NCI-H187 (cell line): ENCODE results near the gene TELO2.
"Not testable (repeated sequence)": the region's sequence is repeated elsewhere in the genome, so short reads cannot be mapped to it uniquely, and the experiment has no call there.

Experiments used
- DNase-seq, 2 experiments: peaks; one replicate each; lab custom pipeline; 2025; lab: John Stamatoyannopoulos, UW

The TELO2 gene

DNA sequence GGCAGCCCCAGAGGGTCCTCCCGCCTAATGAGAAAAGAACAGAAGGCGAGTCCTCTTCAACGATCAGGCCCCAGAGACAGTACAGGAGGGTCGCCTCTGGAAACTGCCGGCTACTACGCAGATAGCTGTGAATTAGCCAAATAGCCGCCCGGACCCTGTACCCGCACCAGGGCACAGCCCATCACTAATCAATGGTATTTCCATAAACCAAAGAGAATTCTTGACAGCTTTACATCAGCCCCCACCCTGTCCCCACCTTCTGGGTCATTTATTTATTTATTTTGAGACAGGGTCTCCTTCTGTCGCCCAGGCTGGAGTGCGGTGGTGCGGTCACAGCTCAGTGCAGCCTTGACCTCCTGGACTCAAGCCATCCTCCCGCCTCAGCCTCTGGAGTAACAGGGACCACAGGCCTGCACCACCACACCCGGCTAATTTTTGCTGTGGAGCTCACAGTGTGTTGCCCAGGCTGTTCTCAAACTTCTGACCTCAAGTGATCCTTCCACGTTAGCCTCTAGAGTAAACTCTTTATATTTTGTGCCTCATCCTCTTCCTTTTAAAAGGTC, 17.5 kb upstream of the TELO2 start:
- DNase-seq = no peak

DNA sequence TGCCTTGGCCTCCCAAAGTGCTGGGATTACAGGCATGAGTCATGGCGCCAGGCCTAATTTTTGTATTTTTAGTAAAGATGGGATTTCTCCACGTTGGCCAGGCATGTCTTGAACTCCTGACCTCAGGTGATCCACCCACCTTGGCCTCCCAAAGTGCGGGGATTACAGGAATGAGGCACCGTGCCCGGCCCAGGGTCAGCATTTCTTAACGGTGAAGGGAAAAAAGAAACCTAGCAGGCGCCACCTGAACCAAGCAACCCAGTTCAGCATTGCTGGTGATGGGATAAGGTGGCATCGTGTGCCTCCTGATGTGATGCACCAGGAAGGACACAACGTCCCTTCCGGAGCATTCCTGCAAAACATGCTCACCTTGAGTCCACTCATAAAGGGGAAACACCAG, 16.1 kb upstream of the TELO2 start:
- DNase-seq = no peak

DNA sequence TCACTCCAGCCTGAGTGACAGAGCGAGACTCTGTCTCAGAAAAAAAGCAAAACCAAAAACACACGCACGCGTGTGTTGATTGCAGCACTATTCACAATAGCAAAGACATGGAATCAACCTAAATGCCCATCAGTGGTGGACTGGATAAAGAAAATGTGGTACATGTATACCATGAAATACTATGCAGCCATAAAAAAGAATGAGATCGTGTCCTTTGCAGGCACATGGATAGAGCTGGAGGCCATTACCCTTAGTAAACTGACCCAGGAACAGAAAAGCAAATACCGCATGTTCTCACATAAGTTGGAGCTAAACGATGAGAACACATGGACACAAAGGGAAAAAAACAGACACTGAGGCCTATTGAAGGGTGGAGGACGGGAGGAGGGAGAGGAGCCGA, 14.2 kb upstream of the TELO2 start:
- DNase-seq = not testable (repeated sequence)

DNA sequence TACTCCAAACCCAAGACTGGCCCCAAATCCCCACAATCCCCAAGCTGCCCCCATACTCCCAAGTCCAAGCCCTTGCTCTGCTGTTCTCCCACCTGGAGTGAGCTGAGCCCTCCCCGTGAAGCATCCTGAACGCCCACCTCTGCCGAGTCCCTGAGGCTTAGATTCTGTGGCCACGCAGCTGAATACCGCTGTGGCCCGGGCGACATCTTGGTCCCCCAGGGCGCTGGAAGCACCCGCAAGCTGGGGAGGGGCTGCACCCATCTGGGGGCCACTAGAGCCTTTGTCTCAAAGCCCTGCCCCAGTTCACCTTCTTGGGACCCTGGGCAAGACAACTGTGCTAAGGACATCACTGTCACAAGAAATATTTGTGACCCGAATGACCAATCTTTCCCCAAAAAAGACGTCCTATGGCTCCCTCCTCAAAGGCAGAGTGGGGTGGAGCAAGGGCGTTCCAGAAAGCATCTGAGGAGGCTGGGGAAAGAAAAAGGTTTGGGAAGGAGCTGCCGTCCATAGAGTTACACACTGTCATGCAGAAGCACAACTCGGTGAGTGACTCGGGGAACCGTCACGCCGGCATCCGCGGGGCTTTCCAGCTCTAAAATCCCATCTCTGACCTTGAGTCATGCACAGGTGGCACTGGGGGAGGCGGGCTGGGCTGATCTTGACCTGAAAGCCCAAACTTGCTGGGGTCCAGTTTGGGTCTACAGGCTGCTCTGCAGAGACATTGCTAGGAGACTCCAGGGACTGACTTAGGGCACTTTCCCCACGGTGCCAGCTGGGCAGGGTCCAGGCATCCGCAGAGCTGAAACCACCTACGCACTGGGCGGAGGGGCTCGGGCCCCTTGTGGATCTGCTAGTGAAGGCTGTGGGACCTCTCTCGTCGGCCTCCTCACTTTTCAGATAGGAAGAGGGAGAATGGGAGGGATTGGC, 11.0 kb upstream of the TELO2 start:
- DNase-seq = no peak

DNA sequence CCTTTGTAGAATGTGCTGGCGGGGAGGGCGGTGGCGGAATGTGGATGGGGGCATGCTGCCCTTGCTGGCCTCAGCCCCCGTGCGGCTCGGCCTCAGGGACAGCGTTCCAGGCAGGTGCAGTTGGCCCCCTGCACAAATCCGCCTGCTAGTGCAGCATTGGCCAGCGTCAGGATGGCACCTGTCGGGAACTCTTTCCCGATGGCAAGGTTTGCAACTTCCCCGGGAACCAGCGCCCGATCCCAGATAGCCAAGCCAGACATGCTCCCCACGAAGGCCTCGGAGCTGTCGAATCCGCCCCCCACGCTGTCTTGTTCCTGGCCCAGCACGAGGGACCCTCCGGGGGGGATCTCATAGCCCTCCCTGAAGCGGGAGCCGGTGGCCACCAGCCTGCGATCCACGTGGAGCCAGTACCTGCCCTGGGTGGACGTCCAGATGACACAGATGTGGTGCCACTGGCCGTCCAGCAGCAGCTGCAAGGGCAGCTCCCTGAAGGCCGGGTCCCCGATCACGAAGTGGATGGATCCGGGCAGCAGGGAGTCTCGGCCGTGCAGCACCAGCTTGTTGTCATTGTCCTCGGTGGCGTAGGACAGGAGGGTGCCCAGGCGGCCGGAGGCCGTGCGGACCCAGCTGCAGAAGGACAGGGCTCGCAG, 7.2 kb upstream of the TELO2 start:
- no peak for DNase-seq

DNA sequence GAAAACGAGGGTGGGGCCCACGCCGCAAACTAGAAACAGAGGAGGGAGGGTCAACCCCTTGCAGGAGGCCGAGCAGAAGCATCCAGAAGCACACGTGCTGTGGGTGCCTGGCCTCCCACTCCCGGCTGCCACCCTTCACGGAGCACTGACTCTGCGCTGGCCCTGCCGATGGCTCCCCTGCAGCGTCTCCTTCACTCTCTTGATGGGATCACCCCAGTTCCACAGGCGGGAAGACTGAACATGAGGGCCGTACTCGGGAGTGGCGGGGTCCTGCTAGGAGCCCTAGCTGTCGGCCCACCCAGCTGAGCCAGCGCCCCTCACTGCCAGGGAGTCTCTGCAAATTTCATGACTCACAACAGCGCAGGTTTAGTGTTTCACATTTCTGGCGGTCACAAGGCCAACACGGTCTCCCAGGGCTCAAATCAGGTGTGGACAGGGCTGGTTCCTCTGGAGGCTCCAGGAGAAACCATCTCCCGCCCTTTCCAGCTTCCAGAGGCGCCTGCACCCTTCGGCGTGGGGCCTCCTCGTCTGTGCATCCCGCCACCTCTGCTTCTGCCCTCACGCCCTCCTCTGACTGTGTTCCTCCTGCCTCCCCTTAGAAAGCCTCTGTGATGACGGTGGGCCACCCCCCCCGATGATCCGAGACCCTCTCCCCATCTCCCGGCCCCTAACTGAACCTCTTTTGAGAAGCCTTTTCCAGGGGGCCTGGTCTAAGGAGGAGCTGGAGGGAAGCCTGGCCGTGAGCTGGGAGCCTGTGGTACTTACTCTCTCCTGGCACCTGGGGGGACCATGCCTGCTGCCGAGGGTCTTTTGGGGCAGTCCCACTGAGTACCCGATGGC, 6.4 kb upstream of the TELO2 start:
- DNase-seq = no peak

DNA sequence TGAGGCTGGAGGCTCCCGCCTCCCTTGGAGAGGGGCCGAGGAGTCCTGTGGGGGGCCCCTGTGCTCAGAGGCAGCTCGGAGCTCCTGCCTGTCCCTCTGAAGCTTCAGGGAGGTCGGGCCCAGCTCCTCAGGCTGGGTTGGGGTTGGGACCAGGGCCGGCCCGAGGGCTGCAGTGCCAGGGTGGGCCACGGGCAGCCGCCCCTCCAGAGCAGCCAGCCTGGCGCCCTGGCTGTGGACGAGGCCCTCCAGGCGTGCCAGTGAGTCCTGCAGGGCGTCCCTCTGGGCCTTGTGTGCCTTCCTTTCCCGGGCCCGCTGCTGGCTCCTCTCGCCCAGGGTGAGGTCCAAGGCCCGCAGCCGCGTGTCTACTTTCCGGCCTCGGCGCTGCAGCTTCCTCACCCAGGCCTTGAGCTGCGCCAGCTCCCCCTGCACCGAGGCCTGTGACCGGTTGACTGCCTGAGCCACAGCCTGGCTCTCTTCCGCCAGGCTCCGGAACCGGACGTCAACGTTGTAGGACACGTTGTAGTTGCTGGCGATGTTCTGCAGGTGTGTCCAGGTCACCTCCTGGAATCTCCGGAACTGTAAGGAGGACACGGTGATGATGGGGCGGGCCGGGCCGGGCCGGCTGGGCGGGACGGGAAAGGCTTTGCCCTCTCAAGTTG, 5.6 kb upstream of the TELO2 start:
- DNase-seq = no peak

DNA sequence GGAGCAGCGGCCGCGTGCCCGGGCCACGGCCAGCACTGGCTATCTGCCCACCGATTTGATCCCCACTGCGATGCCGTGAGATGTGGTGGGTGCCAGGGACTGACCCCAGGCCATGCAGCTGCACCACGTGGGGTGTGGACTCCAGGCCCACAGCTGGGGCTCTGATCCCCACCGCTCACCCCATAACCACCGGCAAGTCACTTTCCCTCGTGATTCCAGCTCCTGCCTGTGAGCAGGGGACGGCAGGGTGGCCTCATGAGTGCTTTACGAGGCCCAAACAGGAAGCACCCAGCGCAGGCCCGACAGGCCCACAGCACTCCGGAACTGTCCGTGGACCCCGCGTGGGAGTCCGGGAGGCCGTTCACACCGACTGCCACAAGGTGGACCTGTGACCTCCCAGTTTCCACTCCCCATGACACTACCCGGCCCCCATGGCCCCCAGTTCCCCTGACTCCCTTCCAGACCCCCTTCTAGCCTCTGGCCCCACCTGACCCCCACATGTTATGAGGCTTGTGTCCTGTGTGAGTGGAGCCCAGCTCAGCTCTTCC, 5.0 kb upstream of the TELO2 start:
- DNase-seq = no peak

DNA sequence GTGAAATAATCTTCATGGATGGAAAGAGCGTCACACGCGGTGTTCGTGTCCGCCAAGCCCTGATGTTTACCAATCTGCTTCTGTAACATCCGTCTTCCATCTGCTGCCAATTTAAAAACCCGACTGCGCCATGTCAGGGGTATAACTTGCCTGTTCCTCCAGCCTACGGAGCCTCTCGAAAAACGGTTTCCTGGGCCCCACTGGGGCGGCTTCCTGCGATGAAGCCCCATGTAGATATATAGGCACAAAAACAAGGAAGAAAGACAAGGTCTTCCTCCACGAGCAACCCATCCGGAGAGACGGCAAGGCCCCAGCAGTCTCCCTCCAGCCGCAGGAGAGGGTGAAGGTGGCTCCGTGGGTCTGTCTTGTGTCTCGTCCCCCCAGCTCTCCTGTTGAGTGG, 4.5 kb upstream of the TELO2 start, which contains the start of gene PTX4:
Gene PTX4 (minus strand): TSS at position 326 of the 400 bp plus-strand sequence. CDS start 35 bp downstream, at position 291.
- DNase-seq = no peak

DNA sequence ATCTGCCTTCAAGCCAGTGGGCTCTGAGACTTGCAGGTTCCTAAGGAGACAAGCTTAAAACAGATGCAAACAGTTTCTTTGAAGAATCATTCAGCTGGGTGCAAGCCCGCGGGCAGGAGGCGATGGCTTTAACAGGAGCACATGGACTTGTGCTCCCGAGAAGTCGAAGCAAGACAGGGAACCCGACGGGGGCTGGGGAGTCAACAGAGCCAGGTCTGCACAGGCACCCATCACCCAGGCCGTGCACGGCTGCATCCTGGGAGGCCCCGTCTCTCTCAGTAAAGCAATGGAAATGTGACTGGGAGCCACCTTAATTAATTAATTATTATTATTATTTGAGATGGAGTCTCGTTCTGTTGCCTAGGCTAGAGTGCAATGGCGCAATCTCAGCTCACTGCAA, 4.1 kb upstream of the TELO2 start:
- no peak for DNase-seq

DNA sequence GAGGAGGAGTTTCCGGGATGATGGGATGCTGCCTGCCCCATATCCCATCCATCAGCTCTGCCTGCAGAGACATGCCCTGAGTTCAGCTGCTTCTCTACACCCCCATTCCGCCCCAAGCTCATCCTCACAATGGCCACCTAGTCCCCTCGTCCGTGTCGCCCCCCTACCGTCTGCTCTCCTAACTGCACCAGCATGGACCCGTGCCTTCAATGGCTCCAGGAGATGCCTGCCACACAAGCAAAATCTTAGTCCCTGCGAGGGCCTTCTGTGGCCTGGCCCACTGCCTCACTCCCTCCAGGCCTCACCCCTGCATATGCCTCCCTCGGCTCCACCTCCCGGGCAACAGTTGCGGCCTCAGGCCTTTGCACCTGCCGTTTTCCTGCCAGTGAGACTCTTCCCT, 1.8 kb upstream of the TELO2 start:
- DNase-seq = no peak

DNA sequence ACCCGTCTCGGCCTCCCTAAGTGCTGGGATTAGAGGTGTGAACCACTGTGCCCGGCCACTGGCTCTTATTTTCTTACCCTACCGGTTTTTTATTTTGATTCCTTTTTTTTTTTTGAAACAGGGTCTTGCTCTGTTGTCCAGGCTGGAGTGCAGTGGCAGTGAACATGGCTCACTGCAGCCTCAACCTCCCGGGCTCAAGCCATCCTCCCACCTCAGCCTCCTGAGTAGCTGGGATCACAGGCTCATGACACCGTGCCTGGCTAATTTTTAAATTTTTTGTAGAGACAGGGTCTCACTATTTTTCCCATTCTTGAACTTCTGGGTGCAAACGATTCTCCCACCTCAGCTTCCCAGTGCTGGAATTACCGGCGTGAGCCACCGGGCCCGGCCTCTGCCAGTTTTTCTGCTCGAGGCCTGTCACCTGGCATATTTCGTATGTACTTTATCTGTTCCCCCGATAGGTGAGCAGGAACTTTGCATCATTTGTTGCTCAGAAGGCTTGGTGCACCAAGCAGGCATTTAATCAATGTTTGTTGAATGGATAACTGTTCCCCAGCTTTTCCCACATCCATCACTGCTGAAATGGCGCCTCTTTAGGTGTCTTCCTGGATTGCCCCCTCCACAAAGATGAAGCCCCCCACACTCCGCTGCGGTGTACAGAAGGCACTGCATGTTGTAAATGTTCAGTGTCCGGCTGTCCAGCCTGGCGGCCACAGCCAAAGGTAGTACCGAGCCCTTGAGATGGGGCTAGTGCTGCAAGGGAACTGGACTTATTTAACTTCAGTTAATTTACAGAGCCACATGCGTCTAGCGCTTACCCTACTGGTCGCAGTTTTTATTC, 858 bp upstream of the TELO2 start:
- DNase-seq = no peak

DNA sequence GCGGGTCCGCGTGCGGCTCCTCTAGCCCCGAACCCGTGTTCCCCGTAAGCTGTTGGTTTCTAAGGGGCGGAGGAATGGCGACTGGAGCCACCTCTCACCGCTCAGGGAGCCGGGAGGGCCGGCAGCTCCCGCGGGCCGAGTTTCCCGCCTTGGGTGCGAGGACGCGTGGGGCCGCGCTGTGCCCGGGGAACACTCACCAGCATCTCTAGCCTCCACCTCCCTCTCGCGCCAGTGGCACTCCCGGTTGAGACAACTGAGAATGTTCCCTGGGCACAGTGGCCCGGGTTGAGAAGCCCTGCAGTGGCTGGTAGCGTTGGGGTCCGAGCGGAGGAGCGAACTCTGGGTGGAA, 560 bp downstream of the TELO2 start:
- no peak for DNase-seq

DNA sequence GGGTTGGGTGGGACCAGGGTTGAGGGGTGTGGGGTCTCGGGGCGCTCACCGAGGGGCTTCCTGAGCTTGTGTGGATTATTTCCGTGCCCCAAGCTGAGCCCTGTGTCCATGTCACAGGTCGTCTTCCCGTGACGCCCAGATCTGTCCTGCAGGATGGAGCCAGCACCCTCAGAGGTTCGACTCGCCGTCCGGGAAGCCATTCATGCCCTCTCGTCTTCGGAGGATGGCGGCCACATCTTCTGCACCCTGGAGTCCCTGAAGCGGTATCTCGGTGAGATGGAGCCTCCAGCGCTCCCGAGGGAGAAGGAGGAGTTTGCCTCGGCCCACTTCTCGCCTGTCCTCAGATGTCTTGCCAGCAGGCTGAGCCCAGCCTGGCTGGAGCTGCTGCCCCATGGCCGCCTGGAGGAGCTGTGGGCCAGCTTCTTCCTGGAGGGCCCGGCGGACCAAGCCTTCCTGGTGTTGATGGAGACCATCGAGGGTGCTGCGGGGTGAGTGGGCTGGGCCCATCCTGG, 1.0 kb downstream of the TELO2 start:
- DNase-seq = no peak

DNA sequence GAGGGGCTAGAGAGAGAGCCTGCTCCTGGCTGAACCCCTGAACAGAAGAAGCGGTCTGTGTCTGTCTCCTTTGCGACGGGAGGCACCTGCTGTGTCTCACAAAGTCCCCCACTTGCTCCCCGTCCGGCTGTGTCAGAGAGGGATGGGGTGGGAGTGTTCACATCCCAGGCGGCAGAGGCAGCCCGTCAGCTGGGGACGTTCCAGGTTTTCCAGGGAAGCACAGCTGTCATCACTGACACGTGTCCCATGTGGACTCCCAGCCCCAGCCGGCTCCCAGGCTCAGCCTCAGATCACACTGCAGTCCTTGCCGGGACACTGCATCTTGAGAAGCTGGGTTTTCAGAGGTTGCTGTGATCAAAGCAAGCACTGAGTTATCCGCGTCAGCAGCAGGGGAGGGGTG, 1.6 kb downstream of the TELO2 start:
- no peak for DNase-seq

DNA sequence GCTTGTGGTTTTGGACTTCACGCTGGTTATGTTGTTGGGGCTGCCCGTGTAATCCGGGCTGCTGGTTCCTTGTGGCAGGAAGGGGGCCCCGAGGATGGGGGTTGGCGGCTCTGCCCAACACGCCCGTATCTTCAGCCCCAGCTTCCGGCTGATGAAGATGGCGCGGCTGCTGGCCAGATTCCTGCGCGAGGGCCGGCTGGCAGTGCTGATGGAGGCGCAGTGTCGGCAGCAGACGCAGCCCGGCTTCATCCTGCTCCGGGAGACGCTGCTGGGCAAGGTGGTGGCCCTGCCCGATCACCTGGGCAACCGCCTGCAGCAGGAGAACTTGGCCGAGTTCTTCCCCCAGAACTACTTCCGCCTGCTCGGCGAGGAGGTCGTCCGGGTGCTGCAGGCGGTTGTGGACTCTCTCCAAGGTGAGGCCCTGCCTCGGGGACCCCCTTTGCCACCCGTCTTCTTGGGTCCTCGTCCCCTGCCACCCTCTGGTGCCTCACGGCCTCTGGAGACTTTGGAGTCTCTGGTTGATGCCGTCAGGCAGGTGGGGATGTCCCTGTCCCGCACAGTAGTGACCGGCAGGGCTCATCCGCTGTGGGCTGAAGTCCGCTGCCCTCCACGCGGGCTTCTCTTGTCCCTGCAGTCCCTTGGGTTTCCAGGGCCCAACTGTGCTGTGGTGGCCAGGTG, 2.2 kb downstream of the TELO2 start:
- DNase-seq = no peak

DNA sequence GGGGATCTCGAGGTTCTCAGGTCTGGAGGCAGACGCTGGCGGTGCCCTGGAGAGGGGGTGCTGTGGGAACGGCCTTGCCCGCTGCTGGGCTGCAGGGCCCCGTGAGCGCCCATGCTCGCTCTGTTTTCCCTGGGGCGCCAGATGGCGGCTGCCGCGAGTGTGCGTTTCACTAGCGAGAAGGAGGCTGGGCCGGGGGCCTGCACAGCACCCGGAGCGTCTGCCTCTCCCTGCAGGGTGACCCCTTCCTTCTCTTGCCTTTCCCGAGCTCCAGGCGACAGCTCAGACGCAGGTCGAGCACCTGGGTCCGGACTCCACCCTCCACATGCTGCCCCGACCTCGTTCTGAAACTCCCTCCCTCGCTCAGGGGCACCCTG, 2.7 kb downstream of the TELO2 start:
- no peak for DNase-seq

DNA sequence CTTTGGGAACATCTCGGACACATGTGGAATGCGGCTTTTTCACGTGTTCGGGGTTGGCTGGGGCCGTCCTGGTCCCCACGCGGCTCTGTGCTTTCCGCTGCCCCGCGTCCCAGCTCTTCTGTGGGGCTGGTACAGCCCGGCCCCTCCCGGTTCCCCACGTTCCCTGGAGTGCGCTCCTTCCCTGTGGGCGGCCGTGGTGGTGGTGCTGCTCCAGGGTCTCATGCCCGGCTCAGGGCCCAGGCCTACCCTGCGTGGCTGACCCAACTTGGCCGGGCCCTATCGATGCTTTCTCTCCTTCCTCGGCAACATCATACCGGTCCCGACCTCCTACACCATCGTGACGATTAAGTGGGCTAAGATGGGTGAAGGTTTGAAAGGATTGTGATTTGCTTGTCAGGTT, 3.3 kb downstream of the TELO2 start:
- no peak for DNase-seq

DNA sequence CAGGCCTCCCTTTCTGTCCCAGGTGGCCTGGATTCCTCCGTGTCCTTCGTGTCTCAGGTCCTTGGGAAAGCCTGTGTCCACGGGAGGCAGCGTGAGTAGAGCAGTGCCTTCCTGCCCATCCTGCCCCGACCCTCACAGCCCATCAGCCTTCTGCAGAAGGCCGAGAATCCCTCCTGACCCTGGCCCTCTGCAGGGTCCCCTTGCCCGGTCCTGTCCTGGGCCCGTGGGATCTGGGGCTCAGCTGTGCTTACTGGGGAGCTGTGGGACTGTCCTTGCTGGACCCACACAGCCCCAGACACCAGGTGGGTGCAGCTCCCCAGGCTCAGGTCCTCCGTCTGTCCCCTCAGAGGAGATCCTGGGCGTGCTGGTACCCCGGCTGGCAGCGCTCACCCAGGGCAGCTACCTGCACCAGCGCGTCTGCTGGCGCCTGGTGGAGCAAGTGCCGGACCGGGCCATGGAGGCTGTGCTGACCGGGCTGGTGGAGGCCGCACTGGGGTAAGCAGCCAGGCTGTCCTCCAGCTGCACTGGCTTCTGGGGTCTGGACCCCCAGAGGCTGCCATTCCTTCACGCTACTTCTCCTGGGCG, 3.9 kb downstream of the TELO2 start:
- DNase-seq = no peak
